T-helper 2 cell treated with Interferon-gamma antibody and Interleukin-4, amounts not matched to agents 5 μg/mL and 100 μg/mL, for 36 hours (primary cell): ENCODE results near the gene ASXL1.
"Not testable (repeated sequence)": the region's sequence is repeated elsewhere in the genome, so short reads cannot be mapped to it uniquely, and the experiment has no call there.

ENCODE experiments used
- DNase-seq: peaks from one replicate; pipeline ENCODE4 v3.0.0; 2021; ENCODE audit warnings: low spot score
- H3K27ac Mint-ChIP-seq: one replicate; pipeline ENCODE4 v1.8.0; 2021; ENCODE audit warnings: mild to moderate bottlenecking, mixed read lengths
- H3K27me3 Mint-ChIP-seq: one replicate; pipeline ENCODE4 v1.8.0; 2021; ENCODE audit warnings: low read depth, mixed read lengths
- H3K36me3 Mint-ChIP-seq: one replicate; pipeline ENCODE4 v1.8.0; 2021; ENCODE audit warnings: low read depth, mixed read lengths
- H3K4me1 Mint-ChIP-seq: one replicate; pipeline ENCODE4 v1.8.0; 2021; ENCODE audit warnings: low read depth, mixed read lengths
- H3K4me3 Mint-ChIP-seq: one replicate; pipeline ENCODE4 v1.8.0; 2022; ENCODE audit warnings: mild to moderate bottlenecking, moderate library complexity, mixed read lengths
- H3K9me3 Mint-ChIP-seq: one replicate; pipeline ENCODE4 v1.8.0; 2021; ENCODE audit warnings: mixed read lengths

Gene ASXL1

GRCh38 chr20:32385541-32385940, 27.4 kb downstream of the ASXL1 start:
- H3K9me3 Mint-ChIP-seq, result no peaks in the 10 kb centered on the region
- peaks cover 42% of the 10 kb centered on the region for H3K4me1 Mint-ChIP-seq
- H3K36me3 Mint-ChIP-seq, result peaks cover 27% of the 10 kb centered on the region
- H3K4me3 Mint-ChIP-seq, result no peak overlapping the region
- no peak for DNase-seq
- H3K27me3 Mint-ChIP-seq, result no peaks in the 10 kb centered on the region
- peak overlapping the region; percentile 27 for H3K27ac Mint-ChIP-seq

DNA sequence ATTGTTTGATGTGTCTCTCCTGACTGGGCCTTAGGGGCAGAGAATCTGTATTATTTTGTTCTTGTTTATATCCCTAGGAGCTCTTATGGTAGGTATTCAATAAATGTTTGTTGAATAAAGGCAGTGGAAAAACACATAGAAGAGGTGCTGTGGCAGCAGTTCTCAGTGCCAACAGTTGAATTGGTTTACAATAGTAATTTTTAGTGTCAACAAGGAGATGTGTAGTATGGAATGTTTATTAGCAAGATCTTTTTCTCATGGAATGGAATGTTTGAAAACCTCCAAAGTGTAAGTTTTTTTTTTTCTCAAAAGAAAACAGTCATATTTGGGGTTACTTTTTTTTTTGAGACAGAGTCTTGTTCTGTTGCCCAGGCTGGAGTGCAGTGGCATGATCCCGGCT, 28.0 kb downstream of the ASXL1 start:
- Mint-ChIP-seq H3K27me3 (no peaks in the 10 kb centered on the region), H3K27ac (peak overlapping the region; percentile 68), H3K4me3 (no peak overlapping the region), H3K9me3 (no peaks in the 10 kb centered on the region), H3K4me1 (peaks cover 46% of the 10 kb centered on the region), H3K36me3 (peaks cover 32% of the 10 kb centered on the region)
- no peak for DNase-seq

GRCh38 chr20:32387252-32387651, 29.1 kb downstream of the ASXL1 start:
- H3K4me3 Mint-ChIP-seq, result peak overlapping the region; percentile 44
- peak overlapping the region; percentile 58 for H3K27ac Mint-ChIP-seq
- peaks cover 49% of the 10 kb centered on the region for H3K4me1 Mint-ChIP-seq
- H3K36me3 Mint-ChIP-seq, result peaks cover 41% of the 10 kb centered on the region
- DNase-seq, result peak; percentile 56
- H3K27me3 Mint-ChIP-seq, result no peaks in the 10 kb centered on the region
- no peaks in the 10 kb centered on the region for H3K9me3 Mint-ChIP-seq

DNA sequence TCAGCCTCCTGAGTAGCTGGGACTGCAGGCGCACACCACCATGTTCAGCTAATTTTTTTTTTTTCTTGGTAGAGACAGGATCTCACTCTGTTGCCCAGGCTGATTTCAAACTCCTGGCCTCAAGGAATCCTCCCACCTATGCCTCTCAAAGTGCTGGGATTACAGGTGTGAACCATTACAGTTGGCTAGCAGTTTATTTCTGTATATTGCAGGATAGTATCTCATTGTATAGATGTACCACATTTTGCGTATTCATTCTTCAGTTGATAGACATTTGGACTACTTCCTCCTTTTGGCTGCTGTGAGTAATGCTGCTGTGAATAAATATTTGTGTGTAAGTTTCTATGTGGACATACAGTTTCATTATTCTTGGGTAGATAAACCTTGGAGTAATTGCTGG, 32.9 kb downstream of the ASXL1 start:
- no peaks in the 10 kb centered on the region for H3K27me3 Mint-ChIP-seq
- H3K4me3 Mint-ChIP-seq, result no peak overlapping the region
- H3K27ac Mint-ChIP-seq, result no peak overlapping the region
- H3K36me3 Mint-ChIP-seq, result peaks cover 56% of the 10 kb centered on the region
- H3K9me3 Mint-ChIP-seq, result peaks cover 8% of the 10 kb centered on the region
- peaks cover 39% of the 10 kb centered on the region for H3K4me1 Mint-ChIP-seq
- no peak for DNase-seq

DNA sequence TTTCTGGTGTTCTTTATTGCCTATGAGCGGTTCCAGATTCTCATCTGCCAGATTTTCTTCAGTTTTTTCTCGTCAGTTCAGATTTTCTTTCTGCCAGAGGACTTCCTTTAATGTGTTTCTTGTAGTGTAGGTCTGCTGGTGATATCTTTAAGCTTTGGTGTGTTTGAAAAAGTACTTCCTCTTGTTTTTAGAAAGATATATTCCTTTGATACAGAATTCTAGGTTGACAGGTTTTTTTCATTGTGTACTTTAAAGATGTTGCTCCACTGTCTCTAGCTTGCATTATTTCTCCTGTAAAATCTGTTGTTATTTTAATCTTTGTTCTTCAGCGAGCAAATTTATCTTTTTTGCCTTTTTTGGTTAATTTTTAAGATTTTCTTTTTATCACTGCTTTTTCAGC, 36.9 kb downstream of the ASXL1 start:
- no peaks in the 10 kb centered on the region for H3K27me3 Mint-ChIP-seq
- H3K4me3 Mint-ChIP-seq, result no peak overlapping the region
- H3K9me3 Mint-ChIP-seq, result peaks cover 8% of the 10 kb centered on the region
- DNase-seq, result no peak
- peaks cover 34% of the 10 kb centered on the region for H3K4me1 Mint-ChIP-seq
- H3K27ac Mint-ChIP-seq, result no peak overlapping the region
- H3K36me3 Mint-ChIP-seq, result peaks cover 57% of the 10 kb centered on the region

- no peak for DNase-seq
- H3K4me1 Mint-ChIP-seq, result peaks cover 34% of the 10 kb centered on the region
- peaks cover 8% of the 10 kb centered on the region for H3K9me3 Mint-ChIP-seq
- H3K27ac Mint-ChIP-seq, result no peak overlapping the region
- H3K4me3 Mint-ChIP-seq, result no peak overlapping the region
- no peaks in the 10 kb centered on the region for H3K27me3 Mint-ChIP-seq
- H3K36me3 Mint-ChIP-seq, result peaks cover 55% of the 10 kb centered on the region
Measured at GRCh38 chr20:32396646-32397160, 38.6 kb downstream of the ASXL1 start.

- H3K27me3 Mint-ChIP-seq, result no peaks in the 10 kb centered on the region
- no peak overlapping the region for H3K27ac Mint-ChIP-seq
- H3K9me3 Mint-ChIP-seq, result peaks cover 8% of the 10 kb centered on the region
- no peak for DNase-seq
- H3K4me1 Mint-ChIP-seq, result peaks cover 32% of the 10 kb centered on the region
- H3K36me3 Mint-ChIP-seq, result peaks cover 53% of the 10 kb centered on the region
- H3K4me3 Mint-ChIP-seq, result no peak overlapping the region
Measured at GRCh38 chr20:32397567-32398084, 39.5 kb downstream of the ASXL1 start.

DNA sequence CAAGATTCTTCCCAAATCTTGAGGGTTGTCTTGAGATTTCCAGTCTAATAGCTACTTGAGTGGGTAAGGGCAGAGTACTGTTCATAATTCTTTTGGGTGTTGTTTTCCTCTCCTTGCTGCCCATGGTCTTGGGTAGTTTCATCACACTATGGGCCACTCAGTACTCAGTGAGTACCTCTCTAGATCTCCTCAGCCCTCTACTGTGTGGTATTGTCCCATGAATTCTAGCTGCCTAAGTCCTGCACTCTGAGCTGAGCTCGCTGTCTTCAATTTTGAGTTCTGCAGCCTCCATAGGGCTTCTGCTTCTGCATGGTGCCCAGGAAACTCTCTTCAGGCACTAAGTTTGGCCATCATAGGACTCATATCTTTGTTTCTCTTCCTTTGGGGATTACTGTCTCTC, 42.3 kb downstream of the ASXL1 start:
- H3K27me3 Mint-ChIP-seq, result no peaks in the 10 kb centered on the region
- peaks cover 41% of the 10 kb centered on the region for H3K36me3 Mint-ChIP-seq
- no peak for DNase-seq
- H3K27ac Mint-ChIP-seq, result peak overlapping the region; percentile 6
- no peak overlapping the region for H3K4me3 Mint-ChIP-seq
- peaks cover 24% of the 10 kb centered on the region for H3K4me1 Mint-ChIP-seq
- H3K9me3 Mint-ChIP-seq, result peaks cover 2% of the 10 kb centered on the region

GRCh38 chr20:32404017-32404416, 45.9 kb downstream of the ASXL1 start:
- no peak overlapping the region for H3K27ac Mint-ChIP-seq
- H3K4me1 Mint-ChIP-seq, result peaks cover 31% of the 10 kb centered on the region

GRCh38 chr20:32406701-32407100, 48.6 kb downstream of the ASXL1 start:
- no peaks in the 10 kb centered on the region for H3K9me3 Mint-ChIP-seq
- no peak for DNase-seq
- no peaks in the 10 kb centered on the region for H3K27me3 Mint-ChIP-seq
- peaks cover 20% of the 10 kb centered on the region for H3K4me1 Mint-ChIP-seq
- H3K36me3 Mint-ChIP-seq, result peaks cover 30% of the 10 kb centered on the region
- H3K4me3 Mint-ChIP-seq, result peak overlapping the region; percentile 2
- H3K27ac Mint-ChIP-seq, result no peak overlapping the region

More at GRCh38 chr20:32404017-32404416, 45.9 kb downstream of the ASXL1 start:
- H3K27me3 Mint-ChIP-seq, result no peaks in the 10 kb centered on the region
- H3K9me3 Mint-ChIP-seq, result no peaks in the 10 kb centered on the region
- H3K4me3 Mint-ChIP-seq, result no peak overlapping the region
- no peak for DNase-seq
- H3K36me3 Mint-ChIP-seq, result peaks cover 42% of the 10 kb centered on the region

DNA sequence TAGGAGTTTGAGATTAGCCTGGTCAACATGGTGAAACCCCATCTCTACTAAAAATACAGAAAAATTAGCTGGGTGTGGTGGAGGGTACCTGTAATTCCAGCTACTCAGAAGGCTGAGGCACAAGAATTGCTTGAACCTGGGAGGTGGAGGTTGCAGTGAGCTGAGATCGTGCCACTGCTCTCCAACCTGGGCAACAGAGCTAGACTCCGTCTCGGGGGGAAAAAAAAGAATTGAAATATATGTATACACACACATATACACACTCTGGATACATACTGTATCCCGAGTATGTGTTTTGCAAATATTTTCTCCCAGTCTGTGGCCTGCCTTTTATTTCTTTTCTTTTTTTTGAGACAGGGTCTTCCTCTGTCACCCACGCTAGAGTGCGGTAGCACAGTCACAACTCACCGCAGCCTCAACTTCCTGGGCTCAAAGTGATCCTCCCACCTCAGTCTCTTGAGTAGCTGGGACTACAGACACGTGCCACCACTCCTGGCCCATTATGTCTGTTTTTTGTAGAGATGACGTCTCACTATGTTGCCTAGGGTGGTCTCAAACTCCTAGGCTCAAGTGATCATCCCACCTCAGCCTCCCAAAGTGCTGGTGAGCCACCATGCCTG, 49.1 kb downstream of the ASXL1 start:
- not testable (repeated sequence) for H3K9me3 Mint-ChIP-seq, H3K27me3 Mint-ChIP-seq
- H3K4me1 Mint-ChIP-seq, result peaks cover 25% of the 10 kb centered on the region
- H3K27ac Mint-ChIP-seq, result peak overlapping the region; percentile 81
- peak; percentile 67 for DNase-seq
- peaks cover 33% of the 10 kb centered on the region for H3K36me3 Mint-ChIP-seq
- H3K4me3 Mint-ChIP-seq, result peak overlapping the region; percentile 61

DNA sequence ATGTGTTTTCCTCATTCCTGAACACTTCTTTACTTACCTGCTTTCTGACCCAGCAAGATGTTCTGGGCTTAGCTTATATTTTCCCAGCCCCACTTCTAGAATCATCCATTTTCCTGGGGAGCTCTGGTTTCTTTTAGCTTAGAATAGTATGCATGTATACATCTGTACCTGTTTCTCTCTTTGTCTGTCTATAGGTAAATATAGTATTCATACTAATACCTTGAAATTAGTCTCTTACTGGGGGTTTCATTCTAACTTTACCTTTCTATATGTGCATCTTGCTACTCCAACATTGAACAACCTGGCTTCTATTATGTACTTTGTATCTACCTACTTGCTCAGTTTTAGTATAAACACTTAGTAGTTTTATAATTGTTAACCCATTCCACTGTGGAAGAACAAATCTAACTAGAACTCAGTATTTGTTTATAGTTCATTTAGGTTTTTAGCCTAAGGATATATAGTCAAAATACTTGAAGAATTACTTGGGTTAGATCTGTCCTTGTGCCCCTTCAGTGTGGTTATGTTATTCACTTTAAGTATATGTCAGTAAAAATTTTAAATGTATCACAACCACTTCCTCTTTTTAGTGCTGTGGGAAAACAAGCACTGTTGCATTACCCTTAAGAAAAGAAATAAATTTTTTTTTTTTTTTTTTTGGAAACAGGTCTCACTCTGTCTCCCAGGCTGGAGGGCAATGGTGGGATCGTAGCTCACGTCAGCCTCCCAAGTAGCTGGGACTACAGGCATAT, 54.0 kb downstream of the ASXL1 start:
- no peak overlapping the region for H3K4me3 Mint-ChIP-seq
- H3K27ac Mint-ChIP-seq, result no peak overlapping the region
- H3K27me3 Mint-ChIP-seq, result no peaks in the 10 kb centered on the region
- DNase-seq, result no peak
- peaks cover 39% of the 10 kb centered on the region for H3K4me1 Mint-ChIP-seq
- H3K9me3 Mint-ChIP-seq, result no peaks in the 10 kb centered on the region
- peaks cover 36% of the 10 kb centered on the region for H3K36me3 Mint-ChIP-seq

- H3K27me3 Mint-ChIP-seq, result no peaks in the 10 kb centered on the region
Measured at GRCh38 chr20:32415494-32415893, 57.4 kb downstream of the ASXL1 start.

DNA sequence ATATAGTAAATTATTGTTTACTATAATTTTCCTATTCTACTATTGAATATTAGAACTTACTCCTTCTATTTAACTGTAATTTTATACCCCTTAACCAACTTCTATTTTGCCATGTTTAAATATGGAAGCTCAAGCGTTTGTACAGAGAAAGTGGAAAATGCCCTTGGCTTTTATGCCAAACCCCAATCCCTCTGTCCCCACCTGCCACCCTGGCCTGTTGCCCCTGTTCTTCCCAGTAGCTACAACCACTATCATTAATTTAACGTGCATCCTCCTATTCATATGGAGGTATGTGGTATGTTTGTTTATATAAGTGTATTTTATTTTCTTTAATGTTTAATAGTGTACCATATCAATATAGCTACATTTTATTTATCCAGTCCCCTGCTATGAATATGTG, 58.1 kb downstream of the ASXL1 start:
- no peak overlapping the region for H3K27ac Mint-ChIP-seq
- peaks cover 33% of the 10 kb centered on the region for H3K4me1 Mint-ChIP-seq
- H3K36me3 Mint-ChIP-seq, result peaks cover 30% of the 10 kb centered on the region
- no peak overlapping the region for H3K4me3 Mint-ChIP-seq
- H3K9me3 Mint-ChIP-seq, result no peaks in the 10 kb centered on the region
- no peak for DNase-seq
- no peaks in the 10 kb centered on the region for H3K27me3 Mint-ChIP-seq

More at GRCh38 chr20:32415494-32415893, 57.4 kb downstream of the ASXL1 start:
- no peak for DNase-seq
- H3K27ac Mint-ChIP-seq, result peak overlapping the region; percentile 69
- no peak overlapping the region for H3K4me3 Mint-ChIP-seq
- H3K36me3 Mint-ChIP-seq, result peaks cover 27% of the 10 kb centered on the region
- H3K9me3 Mint-ChIP-seq, result no peaks in the 10 kb centered on the region
- H3K4me1 Mint-ChIP-seq, result peaks cover 33% of the 10 kb centered on the region
